ENCODE measurements around the gene IL23R. TPM values are rescaled to one million over a fixed set of nuclear protein-coding genes. Genes with fewer than 3 reads are reported as not detected.

Gene IL23R
- total and polyA plus RNA-seq, 2 of the 8 experiments (the other 6 are each of a cell fraction or from before 2014, with no cell fraction given): not detected

DNA sequence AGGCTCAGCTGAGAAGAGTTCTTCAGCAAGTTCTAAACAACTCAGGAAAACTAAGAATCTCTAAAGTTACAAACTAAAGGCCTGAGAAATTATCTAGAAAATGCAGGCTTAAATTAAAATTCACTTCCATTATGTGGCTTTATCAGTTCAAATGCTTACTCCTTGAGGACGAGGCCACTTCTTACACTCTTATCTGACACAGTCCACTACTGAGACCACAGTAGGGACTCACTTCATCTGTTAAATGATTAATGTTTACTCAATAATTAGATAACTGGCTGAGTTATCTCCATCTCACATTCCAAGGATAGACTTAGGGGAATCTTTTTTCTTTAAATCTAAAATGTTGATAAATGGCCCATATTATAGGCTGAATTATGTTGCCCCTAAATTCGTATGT lies 33.1 kb upstream of the IL23R start (continued):
- TF ChIP-seq SRF (IDR thresholded peaks at IDR 0.05; ENCODE audit: low read depth, low read length) (no peak), SIN3A (conservative IDR thresholded peaks at IDR 0.05 in 1 of 2, IDR thresholded peaks at IDR 0.05 in 1 of 2; ENCODE audit: low read depth in 1 of 2, low read length in 2 of 2) (no peak), KDM4A (IDR thresholded peaks at IDR 0.05; ENCODE audit: low read depth, low read length, severe bottlenecking) (no peak), POLR2AphosphoS5 (IDR thresholded peaks at IDR 0.05; ENCODE audit: low read depth, low read length) (no peak), ASH2L (IDR thresholded peaks at IDR 0.05; ENCODE audit: low read length) (no peak), BACH1 (IDR thresholded peaks at IDR 0.05; ENCODE audit: low read length) (no peak), KDM1A (IDR thresholded peaks at IDR 0.05; ENCODE audit: borderline replicate concordance, low read length) (no peak), EP300 (IDR thresholded peaks at IDR 0.05; ENCODE audit: borderline replicate concordance in 1 of 2, low read depth in 2 of 2, low read length in 2 of 2) (no peak)

All from H1 (cell line).